Neural cell (in vitro differentiated cells): Measurements from ENCODE around the gene OR52J3.

Source experiments
- TF ChIP-seq, protein P1 (sequence below): fragments of 450-650 bp; IDR thresholded peaks from 2 replicates; pipeline ENCODE4 v1.5.1; 2014; ENCODE audit warnings: antibody characterized with exemption, mild to moderate bottlenecking, moderate library complexity; ENCODE audit not compliant: poor library complexity, severe bottlenecking
- TF ChIP-seq, protein P2 (sequence below): IDR thresholded peaks from 2 replicates; pipeline ENCODE4 v1.6.1; 2012; ENCODE audit warnings: borderline replicate concordance

DNA sequence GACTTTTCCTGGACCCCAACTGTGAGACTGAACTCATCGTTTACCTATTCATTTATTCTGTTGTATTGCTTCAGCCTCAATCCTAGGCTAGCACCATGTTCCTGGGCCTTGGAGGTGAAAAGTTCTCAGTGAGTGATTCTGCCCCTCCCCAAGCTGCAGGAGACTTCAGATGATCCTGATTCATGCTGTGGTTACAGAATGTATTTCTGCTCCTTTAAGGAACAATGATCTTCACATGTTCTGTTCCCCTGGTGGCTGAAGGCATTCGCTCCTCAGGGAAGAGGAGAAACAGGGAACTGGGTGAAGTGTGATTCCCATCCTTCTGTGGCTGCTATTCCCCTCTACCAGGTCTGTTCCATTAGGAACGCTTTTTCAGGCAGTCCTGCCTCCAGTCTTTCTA lies 25.5 kb downstream of the OR52J3 start:
- TF ChIP-seq, protein P1, sequence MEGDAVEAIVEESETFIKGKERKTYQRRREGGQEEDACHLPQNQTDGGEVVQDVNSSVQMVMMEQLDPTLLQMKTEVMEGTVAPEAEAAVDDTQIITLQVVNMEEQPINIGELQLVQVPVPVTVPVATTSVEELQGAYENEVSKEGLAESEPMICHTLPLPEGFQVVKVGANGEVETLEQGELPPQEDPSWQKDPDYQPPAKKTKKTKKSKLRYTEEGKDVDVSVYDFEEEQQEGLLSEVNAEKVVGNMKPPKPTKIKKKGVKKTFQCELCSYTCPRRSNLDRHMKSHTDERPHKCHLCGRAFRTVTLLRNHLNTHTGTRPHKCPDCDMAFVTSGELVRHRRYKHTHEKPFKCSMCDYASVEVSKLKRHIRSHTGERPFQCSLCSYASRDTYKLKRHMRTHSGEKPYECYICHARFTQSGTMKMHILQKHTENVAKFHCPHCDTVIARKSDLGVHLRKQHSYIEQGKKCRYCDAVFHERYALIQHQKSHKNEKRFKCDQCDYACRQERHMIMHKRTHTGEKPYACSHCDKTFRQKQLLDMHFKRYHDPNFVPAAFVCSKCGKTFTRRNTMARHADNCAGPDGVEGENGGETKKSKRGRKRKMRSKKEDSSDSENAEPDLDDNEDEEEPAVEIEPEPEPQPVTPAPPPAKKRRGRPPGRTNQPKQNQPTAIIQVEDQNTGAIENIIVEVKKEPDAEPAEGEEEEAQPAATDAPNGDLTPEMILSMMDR: no peak
- TF ChIP-seq, protein P2, sequence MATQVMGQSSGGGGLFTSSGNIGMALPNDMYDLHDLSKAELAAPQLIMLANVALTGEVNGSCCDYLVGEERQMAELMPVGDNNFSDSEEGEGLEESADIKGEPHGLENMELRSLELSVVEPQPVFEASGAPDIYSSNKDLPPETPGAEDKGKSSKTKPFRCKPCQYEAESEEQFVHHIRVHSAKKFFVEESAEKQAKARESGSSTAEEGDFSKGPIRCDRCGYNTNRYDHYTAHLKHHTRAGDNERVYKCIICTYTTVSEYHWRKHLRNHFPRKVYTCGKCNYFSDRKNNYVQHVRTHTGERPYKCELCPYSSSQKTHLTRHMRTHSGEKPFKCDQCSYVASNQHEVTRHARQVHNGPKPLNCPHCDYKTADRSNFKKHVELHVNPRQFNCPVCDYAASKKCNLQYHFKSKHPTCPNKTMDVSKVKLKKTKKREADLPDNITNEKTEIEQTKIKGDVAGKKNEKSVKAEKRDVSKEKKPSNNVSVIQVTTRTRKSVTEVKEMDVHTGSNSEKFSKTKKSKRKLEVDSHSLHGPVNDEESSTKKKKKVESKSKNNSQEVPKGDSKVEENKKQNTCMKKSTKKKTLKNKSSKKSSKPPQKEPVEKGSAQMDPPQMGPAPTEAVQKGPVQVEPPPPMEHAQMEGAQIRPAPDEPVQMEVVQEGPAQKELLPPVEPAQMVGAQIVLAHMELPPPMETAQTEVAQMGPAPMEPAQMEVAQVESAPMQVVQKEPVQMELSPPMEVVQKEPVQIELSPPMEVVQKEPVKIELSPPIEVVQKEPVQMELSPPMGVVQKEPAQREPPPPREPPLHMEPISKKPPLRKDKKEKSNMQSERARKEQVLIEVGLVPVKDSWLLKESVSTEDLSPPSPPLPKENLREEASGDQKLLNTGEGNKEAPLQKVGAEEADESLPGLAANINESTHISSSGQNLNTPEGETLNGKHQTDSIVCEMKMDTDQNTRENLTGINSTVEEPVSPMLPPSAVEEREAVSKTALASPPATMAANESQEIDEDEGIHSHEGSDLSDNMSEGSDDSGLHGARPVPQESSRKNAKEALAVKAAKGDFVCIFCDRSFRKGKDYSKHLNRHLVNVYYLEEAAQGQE: no peak
